Activated CD4-positive, alpha-beta T cell treated with anti-CD3 and anti-CD28 coated beads, Interleukin-2, amount 50 U/mL, for 48 hours (primary cell): Measurements from ENCODE around the gene RASA2.

ENCODE experiments used
- DNase-seq, 2 experiments: peaks; one replicate each; pipeline ENCODE4 v3.0.0-alpha.2; 2020

The RASA2 gene

DNA sequence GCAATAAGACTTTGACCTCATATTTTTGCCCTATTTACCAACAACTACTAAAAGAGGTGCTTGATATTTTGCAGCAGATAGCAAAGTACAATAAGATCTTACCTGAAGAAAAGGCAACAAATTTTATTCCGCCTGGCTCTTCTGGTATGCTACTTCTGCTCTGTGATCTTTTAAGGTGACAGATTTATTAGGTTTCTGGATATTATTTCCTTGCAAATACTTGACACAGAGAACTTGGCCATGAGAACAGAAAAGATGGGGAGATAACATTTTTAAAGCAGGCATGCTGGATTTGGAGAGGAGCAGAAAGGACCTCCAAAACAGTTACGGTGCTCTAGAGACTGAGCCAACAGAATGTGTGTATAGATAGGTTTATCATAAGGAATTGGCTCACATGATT is 164.6 kb downstream of the RASA2 start:
- DNase-seq: no peak

- DNase-seq: no peak
Measured at GRCh38 chr3:141652349-141652748, 165.5 kb downstream of the RASA2 start.

GRCh38 chr3:141653847-141654246 is 167.0 kb downstream of the RASA2 start:
- DNase-seq: no peak

- no peak for DNase-seq
Measured at GRCh38 chr3:141655801-141656200, 169.0 kb downstream of the RASA2 start.

DNA sequence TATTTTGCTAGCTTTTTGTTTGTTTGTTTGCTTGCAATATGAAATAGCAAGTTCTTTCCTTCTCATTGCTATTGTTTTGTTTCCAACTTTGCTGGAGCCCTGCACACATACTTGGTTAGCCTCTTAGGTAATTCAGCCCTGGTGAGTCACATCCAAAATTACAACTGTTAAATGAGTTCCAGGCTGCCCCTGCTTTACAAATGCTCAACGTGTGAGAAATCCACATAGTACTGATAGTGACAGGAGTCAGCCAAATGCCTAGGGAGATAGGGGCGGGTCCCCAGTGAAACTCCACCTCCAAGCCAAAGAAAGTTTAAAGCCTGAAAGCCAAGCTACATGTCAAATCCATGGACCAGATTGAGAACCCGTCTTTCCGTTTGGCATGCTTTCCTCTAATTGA is 169.9 kb downstream of the RASA2 start:
- no peak for DNase-seq

DNA sequence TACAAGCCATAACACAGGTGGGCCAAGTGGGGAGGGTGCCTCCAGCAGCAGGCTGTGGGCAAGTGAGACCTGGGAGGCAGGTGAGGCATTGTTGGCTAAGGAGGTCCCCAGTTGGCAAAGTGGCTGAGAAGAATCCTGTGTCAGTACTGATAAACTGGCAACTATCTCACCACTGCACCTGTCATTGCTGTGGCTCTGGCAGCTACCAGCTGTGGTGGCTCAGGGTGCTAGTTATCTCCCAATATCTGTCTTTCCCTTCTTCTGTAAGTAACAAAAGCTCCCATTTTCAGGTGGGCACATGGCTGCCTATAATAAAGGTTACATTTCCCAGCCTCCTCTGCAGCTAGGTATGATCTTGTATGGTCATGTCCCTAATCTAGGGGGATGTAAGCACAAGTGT is 170.7 kb downstream of the RASA2 start:
- no peak for DNase-seq

DNA sequence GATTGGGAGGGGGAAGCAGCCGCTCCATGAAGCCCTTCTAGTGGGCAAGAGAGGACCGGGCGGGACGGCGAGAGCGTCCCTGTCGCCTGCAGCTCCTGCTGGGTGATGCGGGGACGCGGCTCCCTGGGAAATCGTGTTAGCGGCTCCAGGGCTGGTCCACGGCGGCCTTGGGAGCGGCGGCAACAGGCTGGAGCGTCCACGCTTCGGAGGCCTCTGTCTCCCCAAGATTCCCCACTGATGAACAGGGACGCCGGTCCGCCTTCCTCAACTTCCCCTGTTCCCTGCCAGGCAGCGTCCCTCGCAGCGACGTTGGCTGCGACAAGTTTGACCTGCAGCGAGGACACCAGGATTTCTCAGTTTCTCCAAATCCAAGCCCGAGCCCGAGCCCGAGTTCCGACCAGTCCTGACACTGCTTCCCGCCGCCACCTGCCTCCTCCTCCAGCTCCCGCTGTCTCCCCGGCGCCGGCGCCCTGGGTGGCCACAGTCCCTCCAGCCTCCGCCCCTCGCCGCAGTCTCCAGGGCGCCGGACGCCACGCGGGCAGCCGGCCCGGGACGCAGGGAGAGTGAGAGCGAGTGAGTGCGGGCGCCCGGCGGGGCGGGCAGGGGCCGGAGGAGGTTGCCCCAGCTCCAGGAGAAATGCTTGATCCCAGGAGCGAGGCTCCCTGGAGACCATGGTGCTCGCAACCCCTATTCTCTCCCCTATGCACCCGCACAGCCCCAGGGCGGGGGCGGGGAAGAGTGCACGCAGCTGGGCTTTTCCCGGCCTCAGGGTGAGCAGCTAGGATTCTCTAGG is 173.2 kb downstream of the RASA2 start:
- peak; percentile 8 to 19 for DNase-seq

GRCh38 chr3:141660614-141660947 is 173.8 kb downstream of the RASA2 start:
- no peak for DNase-seq

DNA sequence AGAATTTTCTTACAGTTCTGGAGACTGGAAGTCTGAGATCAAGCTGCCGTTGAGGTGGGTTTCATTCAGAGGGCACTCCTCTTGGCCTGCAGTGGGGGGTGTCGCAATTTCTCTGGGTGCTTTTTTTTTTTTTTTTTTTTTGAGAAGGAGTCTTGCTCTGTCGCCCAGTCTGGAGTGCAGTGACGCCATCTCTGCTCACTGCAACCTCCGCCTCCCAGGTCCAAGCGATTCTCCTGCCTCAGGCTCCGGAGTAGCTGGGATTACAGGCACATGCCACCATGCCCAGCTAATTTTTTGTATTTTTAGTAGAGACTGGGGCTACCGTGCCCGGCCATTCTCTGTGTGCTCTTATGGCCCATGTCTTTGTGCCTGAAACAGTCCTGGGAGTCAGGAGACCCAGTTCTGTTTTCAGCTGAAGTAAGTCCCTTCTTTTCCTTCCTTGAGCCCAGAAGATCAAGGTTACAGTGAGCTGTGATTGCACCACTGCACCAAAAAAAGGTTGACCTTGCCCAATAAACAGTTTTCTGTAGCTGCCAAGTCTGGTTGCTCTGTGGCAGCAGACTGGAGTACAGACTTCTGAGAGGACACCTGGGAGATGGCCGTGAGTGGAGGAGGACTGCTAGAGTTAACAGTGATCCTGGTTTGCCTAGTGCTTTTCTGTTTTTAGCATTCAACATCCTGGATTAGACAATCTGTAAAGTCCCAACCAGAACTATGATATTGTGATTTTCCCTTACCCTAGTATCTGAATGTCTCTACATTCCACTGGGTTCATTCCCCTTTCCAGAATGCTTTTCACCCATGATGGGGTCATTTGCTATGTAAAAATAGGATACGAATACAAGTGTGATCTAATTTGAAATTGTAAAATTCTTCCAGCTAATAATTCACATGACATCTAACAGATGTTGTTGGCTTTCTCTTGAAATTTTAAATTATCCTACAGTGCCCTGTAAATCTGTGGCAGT is 174.7 kb downstream of the RASA2 start:
- DNase-seq: no peak

- no peak for DNase-seq
Measured at GRCh38 chr3:141663993-141664392, 177.2 kb downstream of the RASA2 start.
